Astrocyte (in vitro differentiated cells and primary cell): Measurements from ENCODE around the gene IFIT1.

Source experiments
- CTCF ChIP-seq: IDR thresholded peaks from 2 replicates; pipeline ENCODE4 v1.5.1; 2011; ENCODE audit warnings: low read depth, mild to moderate bottlenecking, inconsistent platforms, low read length, moderate library complexity; ENCODE audit not compliant: insufficient read depth
- EZH2 ChIP-seq: IDR thresholded peaks from 2 replicates; pipeline ENCODE4 v1.6.1; 2012; ENCODE audit warnings: mild to moderate bottlenecking, low read length, inconsistent platforms; ENCODE audit not compliant: insufficient read depth

GRCh38 chr10:89388806-89389205 lies 3.6 kb upstream of the IFIT1 start:
- TF ChIP-seq CTCF (no peak), EZH2 (no peak)
